Limb (tissue), 2 donors: Measurements from ENCODE around the gene ACOT9.
"Not testable (repeated sequence)": the region's sequence is repeated elsewhere in the genome, so short reads cannot be mapped to it uniquely, and the experiment has no call there.

Experiments
- DNase-seq, 2 donors: peaks; one replicate each; pipeline ENCODE4 v3.0.0-alpha.2; 2016; ENCODE audit errors: extremely low spot score in 2 of 2

The ACOT9 gene

DNA sequence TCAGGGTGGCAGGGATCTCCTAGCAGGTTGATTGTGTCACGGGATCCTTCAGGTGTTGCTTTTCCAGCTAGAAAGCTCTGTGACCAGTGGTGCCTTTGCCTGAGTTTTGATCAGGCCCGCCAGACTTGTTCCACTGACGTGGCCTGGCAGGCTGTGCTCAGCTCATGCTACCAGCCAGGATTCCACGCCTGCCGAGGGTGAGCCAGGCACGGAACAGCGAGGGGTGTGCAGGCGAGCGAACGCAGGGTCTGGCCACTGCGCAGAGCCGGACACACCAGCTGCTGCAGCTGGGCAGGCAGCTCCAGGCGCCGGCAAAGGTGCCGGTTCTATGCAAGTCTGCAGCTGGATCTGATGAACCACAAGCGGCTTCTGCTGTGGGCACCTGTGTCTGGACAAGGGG, 22.8 kb upstream of the ACOT9 start:
- DNase-seq: no peak

- no peak for DNase-seq
Measured at GRCh38 chrX:23765449-23765848, 22.4 kb upstream of the ACOT9 start.

DNA sequence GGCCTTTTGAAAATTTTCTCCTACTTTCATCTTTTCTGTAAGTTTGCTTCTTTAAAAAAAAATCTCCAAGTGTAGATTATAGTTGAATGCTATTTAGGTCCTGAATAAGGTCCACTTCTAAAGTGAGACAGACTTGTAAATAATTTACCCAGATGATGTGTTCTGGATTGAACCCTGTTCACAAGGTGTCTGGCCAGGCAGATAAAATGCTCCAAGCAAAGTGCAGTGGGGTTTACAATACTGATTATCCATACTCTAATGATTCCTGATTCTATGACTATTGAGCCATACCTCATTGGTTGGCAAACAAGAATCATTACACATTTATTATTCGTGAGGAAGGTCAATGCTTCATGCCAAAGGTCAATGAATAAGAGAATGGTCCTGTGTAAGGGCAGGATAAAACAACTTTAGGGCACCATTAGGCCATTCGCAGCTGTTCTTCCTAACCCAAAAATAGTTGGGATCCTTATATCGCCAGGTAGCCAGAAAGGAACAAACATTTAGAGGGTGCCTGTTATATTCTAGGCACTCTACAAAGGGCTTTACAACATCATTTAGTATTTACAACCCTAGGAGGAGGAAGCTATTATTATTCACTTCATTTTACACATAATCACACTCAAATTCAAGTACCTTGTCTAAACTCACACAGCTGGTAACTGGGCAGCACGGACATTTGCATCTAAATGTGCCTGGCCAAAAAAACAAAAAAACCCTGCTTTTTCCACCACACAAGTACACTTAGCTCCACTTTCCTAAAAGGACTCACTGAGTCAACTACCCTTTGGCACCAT, 21.3 kb upstream of the ACOT9 start:
- no peak for DNase-seq

DNA sequence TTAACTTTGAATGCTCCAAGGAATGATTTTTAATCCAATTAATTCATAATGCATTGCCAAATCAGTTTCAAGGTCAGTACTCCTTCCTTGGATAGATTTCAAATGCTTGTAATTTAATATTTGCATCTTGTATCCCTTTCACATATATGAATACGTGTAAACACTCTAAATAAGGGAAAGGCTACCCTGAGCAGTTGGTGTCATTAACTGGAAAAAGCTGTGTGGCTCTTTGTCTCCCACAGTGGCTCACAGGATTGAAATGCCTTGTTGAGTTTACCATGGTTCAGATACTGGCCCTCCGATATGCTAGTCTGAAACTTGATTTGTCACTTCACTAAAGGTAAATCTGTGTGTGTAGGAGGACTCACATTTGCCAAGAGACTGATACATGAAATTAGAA, 16.7 kb upstream of the ACOT9 start:
- no peak for DNase-seq

DNA sequence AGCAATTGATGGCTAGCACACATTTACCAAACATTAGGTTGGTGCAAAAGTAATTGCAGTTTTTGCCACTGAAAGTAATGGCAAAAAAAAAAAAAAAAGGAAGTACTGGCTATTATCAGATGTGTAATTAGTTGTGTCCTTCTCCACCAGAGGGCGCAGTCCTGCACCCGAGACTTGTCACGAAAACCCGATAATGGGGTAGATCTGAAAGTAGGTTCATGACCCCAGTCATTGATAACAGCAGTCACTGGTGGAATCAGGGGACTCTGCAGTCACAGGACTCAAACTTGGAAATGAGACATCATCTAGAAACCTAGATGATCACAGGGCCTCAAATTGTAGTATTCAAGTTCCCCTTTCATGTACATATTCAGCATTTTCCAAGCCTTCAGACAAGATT, 13.1 kb upstream of the ACOT9 start:
- peak in 1 of 2 donors; percentile 29 for DNase-seq

DNA sequence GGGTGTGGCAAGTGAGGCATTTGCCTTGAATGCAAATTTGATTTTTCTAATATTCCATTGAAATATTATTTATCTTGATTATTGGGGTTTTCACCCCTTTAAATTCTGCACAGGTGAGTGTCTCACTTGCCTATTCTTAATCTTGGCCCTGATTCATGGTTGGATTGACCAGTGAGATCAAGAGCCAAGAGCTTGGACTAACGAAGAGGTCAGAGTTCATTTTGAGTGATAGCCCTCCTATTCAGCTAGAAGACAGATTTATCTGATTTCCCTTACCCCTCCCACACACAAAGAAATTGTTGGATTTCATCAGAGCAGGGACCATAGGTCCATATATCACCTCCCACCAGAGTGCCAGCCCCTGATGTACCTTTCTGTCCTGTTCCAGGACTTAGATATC, 11.6 kb upstream of the ACOT9 start:
- no peak for DNase-seq

GRCh38 chrX:23752740-23753415, 9.8 kb upstream of the ACOT9 start:
- DNase-seq: peak in 1 of 2 donors; percentile 25

DNA sequence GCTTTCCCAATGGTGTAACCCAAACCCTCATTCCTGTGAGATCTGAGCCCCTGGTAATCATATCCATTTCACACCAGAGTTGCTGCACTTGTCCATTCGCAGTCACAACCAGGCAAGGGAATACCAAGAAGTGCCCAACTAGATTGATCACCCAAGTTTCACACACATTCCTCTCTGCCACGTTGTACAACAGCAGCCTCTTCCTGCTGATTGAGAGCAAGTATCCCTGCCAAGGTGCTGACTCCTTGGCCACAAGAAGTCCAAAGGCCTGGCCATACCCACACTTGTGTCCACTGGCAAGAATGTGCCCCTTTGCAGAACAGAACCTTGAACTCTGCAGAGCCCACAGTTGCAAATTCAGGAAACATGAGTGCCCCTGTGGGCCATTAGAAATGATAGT, 6.5 kb upstream of the ACOT9 start:
- DNase-seq: no peak

GRCh38 chrX:23749129-23749528, 6.1 kb upstream of the ACOT9 start:
- no peak for DNase-seq

- no peak for DNase-seq
Measured at GRCh38 chrX:23745786-23746185, 2.7 kb upstream of the ACOT9 start.

DNA sequence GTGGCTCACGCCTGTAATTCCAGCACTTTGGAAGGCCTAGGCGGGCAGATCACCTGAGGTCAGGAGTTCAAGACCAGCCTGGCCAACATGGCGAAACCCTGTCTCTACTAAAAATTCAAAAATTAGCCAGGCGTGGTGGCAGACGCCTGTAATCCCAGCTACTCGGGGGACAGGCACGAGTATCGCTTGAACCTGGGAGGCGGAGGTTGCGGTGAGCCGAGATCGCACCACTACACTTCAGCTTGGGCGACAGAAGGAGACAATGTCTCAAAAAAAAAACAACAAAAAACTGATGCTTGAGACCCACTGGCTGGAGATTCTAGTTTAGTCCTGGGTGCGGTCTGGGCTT, 521 bp upstream of the ACOT9 start:
- not testable (repeated sequence) for DNase-seq

DNA sequence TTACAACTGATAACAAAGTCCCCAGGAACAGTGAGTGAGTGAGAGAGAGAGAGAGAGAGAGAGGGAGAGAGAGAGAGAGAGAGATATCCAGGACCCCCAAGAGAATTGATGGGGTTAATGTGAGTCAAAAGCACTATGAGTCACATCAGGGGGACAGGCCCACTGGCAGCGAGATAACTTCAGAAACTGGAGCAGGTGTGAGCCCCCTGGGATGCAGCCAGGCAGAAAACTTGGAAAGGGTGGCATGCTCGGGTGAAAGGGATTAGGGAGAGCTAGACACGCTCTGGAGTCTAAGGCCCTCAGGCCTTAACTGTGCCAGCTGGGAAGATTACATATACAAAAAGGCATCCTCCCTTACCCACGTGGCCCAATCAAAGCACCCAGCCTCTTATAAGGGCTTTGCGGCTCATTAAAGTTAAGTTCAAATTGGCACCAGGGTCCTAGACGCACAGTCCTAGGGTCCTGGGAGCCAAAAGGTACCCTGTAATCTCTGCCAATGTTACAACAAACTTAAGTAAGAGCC, 841 bp downstream of the ACOT9 start:
- peak; percentile 36 to 51 for DNase-seq

- no peak for DNase-seq
Measured at GRCh38 chrX:23737413-23737812, 5.7 kb downstream of the ACOT9 start.

DNA sequence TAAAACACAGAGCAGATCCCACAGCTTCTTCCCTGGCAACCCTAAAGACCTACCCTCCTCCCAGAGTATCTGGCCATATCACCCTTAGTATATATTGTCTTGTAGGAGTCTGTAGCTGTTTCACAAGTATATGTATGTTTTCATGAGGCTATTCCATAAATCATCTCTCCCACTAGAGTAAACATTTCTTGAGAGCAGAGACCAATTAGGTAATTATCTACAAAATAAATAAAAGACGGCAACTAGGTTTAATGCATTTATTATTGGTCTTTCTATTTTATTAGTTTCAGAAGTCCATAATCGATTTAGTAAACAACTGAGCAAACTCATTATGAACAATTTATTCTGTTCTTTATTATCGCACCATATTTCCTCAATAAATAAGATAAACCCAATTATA, 7.0 kb downstream of the ACOT9 start:
- DNase-seq: no peak

GRCh38 chrX:23732704-23733103, 10.4 kb downstream of the ACOT9 start:
- DNase-seq: no peak

GRCh38 chrX:23731951-23732350, 11.1 kb downstream of the ACOT9 start:
- no peak for DNase-seq

DNA sequence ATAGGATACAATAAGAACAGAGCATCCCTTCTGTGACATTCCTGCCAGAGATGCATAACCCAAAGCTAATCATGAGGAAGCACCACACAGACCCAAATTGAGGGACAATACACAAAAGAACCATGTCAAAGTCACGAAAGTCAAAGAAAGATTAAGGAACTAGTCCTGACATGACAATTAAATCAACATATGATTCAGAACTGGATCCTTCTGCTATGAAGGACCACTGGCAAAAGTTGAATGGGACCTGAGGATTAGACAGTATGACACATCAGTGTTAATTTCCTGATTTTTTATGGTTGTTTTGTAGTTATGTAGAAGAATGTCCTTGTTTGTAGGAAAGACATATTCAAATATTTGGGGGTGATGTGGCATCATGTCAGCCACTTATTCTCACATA, 13.9 kb downstream of the ACOT9 start:
- no peak for DNase-seq

- DNase-seq: no peak
Measured at GRCh38 chrX:23727206-23727605, 15.9 kb downstream of the ACOT9 start.

DNA sequence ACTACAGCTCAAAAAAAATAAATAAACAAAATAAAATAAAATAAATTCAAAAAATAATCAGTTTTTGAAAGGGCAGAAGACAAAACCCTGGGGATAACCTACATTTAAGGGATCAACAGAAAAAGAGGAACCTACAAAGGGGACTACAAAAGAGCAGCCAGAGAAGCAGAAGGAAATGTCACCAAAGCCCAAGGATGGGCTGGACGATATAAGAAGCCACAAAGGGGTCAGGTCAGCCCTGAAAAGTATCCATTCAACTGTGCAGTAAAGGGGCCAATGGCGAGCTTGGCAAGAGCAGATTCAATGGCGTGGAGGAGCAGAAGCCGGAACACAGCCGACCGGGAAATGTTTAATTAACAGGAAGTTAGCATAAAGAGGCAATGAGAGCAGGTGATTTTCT, 16.9 kb downstream of the ACOT9 start:
- no peak for DNase-seq

- DNase-seq: no peak
Measured at GRCh38 chrX:23720117-23720677, 22.9 kb downstream of the ACOT9 start.

DNA sequence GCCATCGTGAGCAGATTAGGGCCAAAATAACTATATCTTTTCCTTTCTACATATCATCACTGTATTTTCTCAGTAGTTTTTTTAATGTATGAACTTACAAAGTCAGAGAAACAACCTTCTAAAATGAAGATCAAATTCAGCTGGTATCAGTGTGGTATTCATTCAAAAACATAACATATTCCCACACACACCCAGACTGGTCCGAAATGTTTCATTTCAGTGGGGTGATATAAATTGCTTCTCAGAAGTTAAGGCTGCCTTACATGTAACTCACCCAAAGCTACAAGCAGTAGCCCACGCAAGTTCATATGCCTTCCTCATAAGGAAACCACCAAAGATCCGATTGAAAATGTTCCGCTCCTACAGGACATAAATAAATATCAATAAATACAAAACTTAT, 37.8 kb downstream of the ACOT9 start:
- no peak for DNase-seq

DNA sequence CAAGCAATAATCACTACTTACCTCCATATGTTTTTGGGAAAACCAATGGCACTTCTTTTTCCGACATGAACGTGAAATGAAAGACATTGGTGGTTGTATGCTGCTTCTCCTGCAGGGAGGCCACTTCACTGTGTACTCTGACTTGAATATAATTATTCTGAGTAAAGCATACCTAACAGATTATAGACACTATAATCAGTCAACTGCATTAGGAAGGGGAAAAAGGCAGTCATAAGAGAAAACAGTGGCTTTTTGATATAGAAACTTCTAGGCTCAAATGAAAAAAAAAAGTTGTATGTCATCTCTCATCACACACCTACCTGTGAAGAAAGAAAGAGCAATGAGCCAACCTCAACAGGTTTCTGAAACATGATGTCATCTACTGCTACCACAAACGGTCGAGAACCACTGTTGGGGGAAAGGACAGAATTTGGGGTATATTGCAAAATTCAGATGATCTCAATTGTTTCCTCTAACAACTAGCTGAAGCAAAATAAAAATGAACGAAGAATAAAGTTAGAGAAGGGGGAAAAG, 38.3 kb downstream of the ACOT9 start:
- no peak for DNase-seq
